NB4 (cell line): ENCODE results near the gene STK38L.

ENCODE experiments used
- POLR2A ChIP-seq: IDR thresholded peaks from 2 replicates; pipeline ENCODE4 v1.6.1; 2011; ENCODE audit warnings: mild to moderate bottlenecking; ENCODE audit not compliant: insufficient read length; ENCODE audit errors: extremely low read depth
- TF ChIP-seq, protein P1 (sequence below): IDR thresholded peaks from one replicate; pipeline ENCODE4 v1.5.1; 2012; ENCODE audit warnings: low read depth, low read length
- TF ChIP-seq, protein P2 (sequence below): IDR thresholded peaks from 2 replicates; pipeline ENCODE4 v1.6.1; 2011; ENCODE audit warnings: low read depth, low read length

DNA sequence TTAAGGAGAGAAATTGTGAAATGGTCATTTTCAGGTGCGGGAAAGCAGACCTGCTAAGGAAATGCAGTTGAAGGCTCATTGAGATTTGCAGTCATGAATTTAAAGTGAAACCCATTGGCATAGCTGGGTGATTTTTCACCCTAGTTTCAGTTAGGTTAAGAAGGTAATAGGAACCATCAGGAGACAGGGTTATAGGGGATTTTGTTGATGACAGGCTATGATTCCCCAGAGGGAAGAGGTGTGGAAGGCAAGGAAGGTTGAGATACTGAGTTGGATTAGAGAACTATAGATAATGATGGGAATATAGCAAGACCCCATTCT lies 65.9 kb downstream of the STK38L start:
- TF ChIP-seq, protein P1, sequence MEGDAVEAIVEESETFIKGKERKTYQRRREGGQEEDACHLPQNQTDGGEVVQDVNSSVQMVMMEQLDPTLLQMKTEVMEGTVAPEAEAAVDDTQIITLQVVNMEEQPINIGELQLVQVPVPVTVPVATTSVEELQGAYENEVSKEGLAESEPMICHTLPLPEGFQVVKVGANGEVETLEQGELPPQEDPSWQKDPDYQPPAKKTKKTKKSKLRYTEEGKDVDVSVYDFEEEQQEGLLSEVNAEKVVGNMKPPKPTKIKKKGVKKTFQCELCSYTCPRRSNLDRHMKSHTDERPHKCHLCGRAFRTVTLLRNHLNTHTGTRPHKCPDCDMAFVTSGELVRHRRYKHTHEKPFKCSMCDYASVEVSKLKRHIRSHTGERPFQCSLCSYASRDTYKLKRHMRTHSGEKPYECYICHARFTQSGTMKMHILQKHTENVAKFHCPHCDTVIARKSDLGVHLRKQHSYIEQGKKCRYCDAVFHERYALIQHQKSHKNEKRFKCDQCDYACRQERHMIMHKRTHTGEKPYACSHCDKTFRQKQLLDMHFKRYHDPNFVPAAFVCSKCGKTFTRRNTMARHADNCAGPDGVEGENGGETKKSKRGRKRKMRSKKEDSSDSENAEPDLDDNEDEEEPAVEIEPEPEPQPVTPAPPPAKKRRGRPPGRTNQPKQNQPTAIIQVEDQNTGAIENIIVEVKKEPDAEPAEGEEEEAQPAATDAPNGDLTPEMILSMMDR, result no peak
- TF ChIP-seq, protein P2, sequence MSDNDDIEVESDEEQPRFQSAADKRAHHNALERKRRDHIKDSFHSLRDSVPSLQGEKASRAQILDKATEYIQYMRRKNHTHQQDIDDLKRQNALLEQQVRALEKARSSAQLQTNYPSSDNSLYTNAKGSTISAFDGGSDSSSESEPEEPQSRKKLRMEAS, result no peak
- no peak for TF ChIP-seq POLR2A
